OCI-LY7 (cell line): ENCODE results near the gene TAOK2. TPM values are rescaled to one million over a fixed set of nuclear protein-coding genes. Genes with fewer than 3 reads are reported as not detected.

ENCODE experiments used
- BruUV-seq: library from RNA; stranded (reverse); fragments of 400-500 nt; replicated peaks from 2 replicates; lab custom pipeline; 2021; lab: Mats Ljungman, UMichigan
- CTCF ChIA-PET: fragments of 300-600 bp; sonication (Branson Sonifier 250); formaldehyde crosslinking; loops from one replicate; lab custom pipeline; 2022; ENCODE audit warnings: antibody characterized with exemption; ENCODE audit not compliant: unreplicated experiment; lab: Charles Lee
- POLR2A ChIA-PET: fragments of 300-600 bp; sonication (Branson Sonifier 250); formaldehyde crosslinking; loops from one replicate; lab custom pipeline; 2022; ENCODE audit warnings: antibody characterized with exemption; lab: Charles Lee
- DNase-seq: peaks from one replicate; pipeline ENCODE4 v3.0.0-alpha.2; 2015; ENCODE audit warnings: low spot score
- H2AFZ ChIP-seq: fragments of 200-600 bp; sonication (generic), shearing (Covaris generic); 2 replicates; pipeline ENCODE4 v1.6.1; 2014; ENCODE audit warnings: mild to moderate bottlenecking, antibody characterized with exemption, low read length, moderate library complexity
- H3K27ac ChIP-seq: fragments of 200-600 bp; sonication (generic); 2 replicates; pipeline ENCODE4 v1.5.1; 2014; ENCODE audit warnings: mixed run types, low read depth, mild to moderate bottlenecking, moderate library complexity, low read length, inconsistent platforms; ENCODE audit not compliant: poor library complexity, severe bottlenecking
- H3K36me3 ChIP-seq: fragments of 200-600 bp; sonication (generic); 2 replicates; pipeline ENCODE4 v1.6.1; 2014; ENCODE audit warnings: mild to moderate bottlenecking, antibody characterized with exemption, low read length, moderate library complexity, mixed read lengths; ENCODE audit not compliant: insufficient read depth
- H3K4me1 ChIP-seq: fragments of 200-600 bp; sonication (generic); 2 replicates; pipeline ENCODE4 v1.5.1; 2014; ENCODE audit warnings: mild to moderate bottlenecking, low read length; ENCODE audit not compliant: insufficient read depth, poor library complexity, severe bottlenecking
- H3K4me2 ChIP-seq: fragments of 200-600 bp; sonication (generic); 2 replicates; pipeline ENCODE4 v1.6.1; 2014; ENCODE audit warnings: mild to moderate bottlenecking, low read length
- H3K4me3 ChIP-seq: fragments of 200-600 bp; sonication (generic); 2 replicates; pipeline ENCODE4 v1.5.1; 2014; ENCODE audit warnings: mild to moderate bottlenecking, low read depth, low read length; ENCODE audit not compliant: poor library complexity, severe bottlenecking
- H3K79me2 ChIP-seq: fragments of 200-600 bp; sonication (generic); 2 replicates; pipeline ENCODE4 v1.6.1; 2016; ENCODE audit warnings: low read depth, mild to moderate bottlenecking, low read length, moderate library complexity, mixed read lengths; ENCODE audit not compliant: insufficient read depth
- H3K9me2 ChIP-seq: fragments of 200-600 bp; sonication (generic); 2 replicates; pipeline ENCODE4 v1.6.1; 2016; ENCODE audit warnings: mild to moderate bottlenecking, low read length, mixed read lengths; ENCODE audit not compliant: insufficient read depth
- H3K9me3 ChIP-seq: fragments of 200-600 bp; sonication (generic); 2 replicates; pipeline ENCODE4 v1.6.1; 2014; ENCODE audit warnings: mild to moderate bottlenecking, mixed run types, low read length, mixed read lengths
- H4K20me1 ChIP-seq: fragments of 200-600 bp; sonication (generic); 2 replicates; pipeline ENCODE4 v1.6.1; 2014; ENCODE audit warnings: mild to moderate bottlenecking, antibody characterized with exemption, low read length, moderate library complexity, mixed read lengths; ENCODE audit not compliant: insufficient read depth
- CTCF ChIP-seq: fragments of 200-600 bp; sonication (generic); conservative IDR thresholded peaks from 2 replicates; pipeline ENCODE4 v1.5.1; 2014; ENCODE audit warnings: mild to moderate bottlenecking, antibody characterized with exemption, low read length, moderate library complexity, mixed read lengths
- EZH2phosphoT487 ChIP-seq: fragments of 200-600 bp; sonication (generic); IDR thresholded peaks from 2 replicates; pipeline ENCODE4 v1.6.1; 2018; ENCODE audit warnings: low read depth, borderline replicate concordance, mild to moderate bottlenecking, mixed run types, antibody characterized with exemption, low read length, moderate library complexity, mixed read lengths
- intact Hi-C: fragments of 100-400 bp; cut with micrococcal nuclease; formaldehyde crosslinking; loops from one replicate; pipeline ENCODE4 v1.10.0; 2022; ENCODE audit not compliant: unreplicated experiment
- total RNA-seq, 2 experiments: library from RNA; depleted of rRNA in 1 of 2; stranded (reverse); fragments of >200 nt in 1 of 2; shearing (Covaris generic) in 1 of 2; gene quantifications; 2 replicates each; pipeline ENCODE4 v1.2.3, GENCODE V29; 2014 to 2022

Gene TAOK2
- total RNA-seq, 2 experiments from 2014 or later: 31.7 to 45.0 TPM

- no peak for DNase-seq
- intact Hi-C loops: no loop called here
- Histone ChIP-seq H3K79me2 (peaks cover 34% of the 10 kb centered on the region), H3K9me3 (no peaks in the 10 kb centered on the region), H4K20me1 (0 out of 2 replicates have a peak, but pooled peaks cover 12% of the 10 kb centered on the region), H3K4me3 (peak overlapping the region; percentile 99), H3K4me1 (peaks cover 34% of the 10 kb centered on the region), H2AFZ (no peak overlapping the region), H3K9me2 (no peaks in the 10 kb centered on the region), H3K4me2 (peak overlapping the region; percentile 100), H3K36me3 (peaks cover 57% of the 10 kb centered on the region), H3K27ac (no peak overlapping the region)
- TF ChIP-seq CTCF: no peak
- TF ChIP-seq EZH2phosphoT487: no peak
- no TSS peak for BruUV-seq
- POLR2A ChIA-PET: interaction anchor here (2.1 kb wide), 1 partner anchor 15 kb away, joined by 7 read pairs; the partner anchor contains the start of gene TMEM219
- CTCF ChIA-PET: interaction anchor here (0.5 kb wide), 1 partner anchor 200 kb away, joined by 3 read pairs; no protein-coding TSS in a partner anchor
Observed at GRCh38 chr16:29977063-29977825, 3.6 kb downstream of the TAOK2 start.

GRCh38 chr16:29978081-29978480, 4.4 kb downstream of the TAOK2 start:
- Histone ChIP-seq H3K4me2 (no peak overlapping the region), H3K27ac (no peak overlapping the region), H2AFZ (no peak overlapping the region), H3K36me3 (peaks cover 58% of the 10 kb centered on the region), H3K9me3 (no peaks in the 10 kb centered on the region), H3K4me1 (peaks cover 29% of the 10 kb centered on the region), H3K4me3 (no peak overlapping the region), H3K9me2 (no peaks in the 10 kb centered on the region), H3K79me2 (peaks cover 34% of the 10 kb centered on the region), H4K20me1 (0 out of 2 replicates have a peak, but pooled peaks cover 12% of the 10 kb centered on the region)
- intact Hi-C loops: no loop called here
- ChIA-PET CTCF (interaction anchor here (0.5 kb wide), 1 partner anchor 199 kb away, joined by 3 read pairs; no protein-coding TSS in a partner anchor), POLR2A (no interaction called here)
- TF ChIP-seq EZH2phosphoT487 (no peak), CTCF (no peak)
- no peak for DNase-seq
- no TSS peak for BruUV-seq
